NCI-H1105 treated with DMSO at 0.1 percent for 48 hours (cell line): Measurements from ENCODE around the gene DOK7.

Experiments used
- DNase-seq: peaks from one replicate; lab custom pipeline; 2025; lab: John Stamatoyannopoulos, UW

DOK7 gene

GRCh38 chr4:3520796-3521600 lies 57.9 kb downstream of the DOK7 start:
- no peak for DNase-seq

DNA sequence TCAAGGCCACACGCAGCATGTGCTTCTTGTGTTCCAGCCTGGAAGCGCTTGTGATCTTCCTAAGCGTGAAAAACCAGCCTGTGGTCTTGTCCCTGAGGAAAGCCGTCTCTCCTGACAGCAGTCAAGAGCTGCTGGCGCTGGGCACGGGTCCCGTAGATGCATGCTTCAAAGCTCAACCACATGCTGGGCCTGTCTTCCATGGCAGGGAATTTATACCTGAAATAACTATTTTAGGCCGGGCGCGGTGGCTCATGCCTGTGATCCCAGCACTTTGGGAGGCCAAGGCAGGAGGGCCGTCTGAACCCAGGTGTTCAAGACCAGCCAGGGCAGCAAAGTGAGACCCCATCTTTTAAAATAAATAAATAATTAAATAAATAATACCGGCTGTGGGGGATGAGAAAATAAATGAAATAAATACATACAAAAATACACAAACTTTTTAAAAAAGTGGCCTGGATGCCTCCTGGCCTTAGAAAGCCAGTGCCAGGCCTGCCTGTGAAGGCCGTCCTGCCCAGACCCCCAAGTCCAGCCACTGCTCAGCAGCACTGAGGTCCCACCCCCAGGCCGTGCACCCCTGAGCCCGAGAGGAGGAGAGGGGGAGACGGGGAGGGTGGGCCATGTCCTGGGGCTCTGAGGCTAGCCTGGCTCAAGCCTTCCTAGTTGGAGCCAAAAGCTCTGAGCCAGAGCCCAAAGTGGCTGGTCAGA lies 58.7 kb downstream of the DOK7 start:
- no peak for DNase-seq

- DNase-seq, result no peak
Observed at GRCh38 chr4:3522326-3522640, 59.2 kb downstream of the DOK7 start.

DNA sequence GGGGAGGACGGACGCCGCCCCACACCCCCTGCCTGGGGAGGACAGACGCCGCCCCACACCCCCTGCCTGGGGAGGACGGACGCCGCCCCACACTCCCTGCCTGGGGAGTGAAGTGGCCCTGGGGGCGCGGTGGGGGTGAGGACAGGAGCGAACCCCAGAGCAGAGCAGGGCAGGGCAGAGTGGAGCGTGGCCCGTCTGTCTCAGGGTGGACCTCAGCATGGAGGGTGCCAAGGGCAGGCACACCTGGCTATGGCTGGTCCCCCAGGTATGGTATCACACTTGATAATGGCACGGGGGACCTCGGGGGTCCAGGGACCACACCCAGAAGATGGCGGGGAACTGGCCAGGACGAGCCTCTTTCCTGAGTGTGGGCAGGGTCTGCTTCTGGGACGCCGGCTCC lies 59.5 kb downstream of the DOK7 start:
- DNase-seq, result no peak

DNA sequence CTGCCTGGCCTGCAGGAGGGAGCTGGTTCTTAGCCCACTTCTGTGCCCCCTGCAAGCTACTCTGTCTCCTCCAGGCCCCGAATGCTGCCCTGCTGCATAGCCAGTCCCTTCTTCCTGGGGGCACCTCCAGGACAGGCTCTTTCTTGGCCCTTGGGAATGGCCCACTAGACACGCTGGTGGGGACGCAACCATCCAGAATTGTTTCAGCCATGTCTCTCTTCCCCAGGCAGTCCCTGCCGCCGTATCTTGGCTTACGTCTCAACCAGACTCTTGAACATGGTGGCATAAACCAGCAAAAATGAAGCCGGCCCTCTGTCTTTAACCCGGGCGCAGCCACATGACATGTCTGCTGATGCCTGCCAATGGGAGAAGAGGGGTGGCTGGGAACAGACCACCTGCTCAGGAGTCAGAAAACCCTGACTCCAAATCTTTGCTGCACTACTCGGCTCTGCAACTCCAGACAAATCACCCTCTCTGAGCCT lies 60.1 kb downstream of the DOK7 start:
- DNase-seq, result no peak

DNA sequence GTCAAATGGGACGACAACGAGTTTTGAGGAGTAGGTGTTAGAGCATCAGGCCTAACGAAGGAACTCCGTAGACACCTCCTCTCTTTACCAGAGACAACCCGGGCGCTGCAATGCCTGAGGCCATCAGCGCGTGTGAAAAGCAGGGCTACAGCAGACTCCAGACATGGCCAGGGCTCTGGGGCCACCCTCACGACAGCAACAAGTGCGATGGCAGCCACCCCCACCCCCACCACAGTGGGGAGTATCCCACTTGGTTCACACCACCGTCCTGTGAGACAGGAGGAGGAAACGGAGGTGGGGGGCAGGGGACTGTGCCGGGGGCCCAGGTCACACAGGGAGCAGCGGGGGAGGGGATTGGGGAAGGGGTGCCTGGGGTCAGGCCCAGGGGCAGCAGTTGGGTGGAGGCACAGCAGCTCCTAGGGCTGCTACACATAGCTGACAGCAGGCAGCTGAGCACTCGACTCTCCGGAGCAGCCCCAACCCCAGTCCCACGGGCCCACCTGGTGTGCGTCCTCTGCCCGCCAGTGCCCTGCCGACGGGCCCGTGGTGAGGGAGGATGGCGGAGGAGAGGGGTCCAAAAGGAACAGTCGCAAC lies 60.6 kb downstream of the DOK7 start:
- DNase-seq, result no peak

GRCh38 chr4:3524349-3524748 lies 61.2 kb downstream of the DOK7 start:
- DNase-seq, result no peak

GRCh38 chr4:3524920-3525319 lies 61.8 kb downstream of the DOK7 start:
- DNase-seq, result no peak

DNA sequence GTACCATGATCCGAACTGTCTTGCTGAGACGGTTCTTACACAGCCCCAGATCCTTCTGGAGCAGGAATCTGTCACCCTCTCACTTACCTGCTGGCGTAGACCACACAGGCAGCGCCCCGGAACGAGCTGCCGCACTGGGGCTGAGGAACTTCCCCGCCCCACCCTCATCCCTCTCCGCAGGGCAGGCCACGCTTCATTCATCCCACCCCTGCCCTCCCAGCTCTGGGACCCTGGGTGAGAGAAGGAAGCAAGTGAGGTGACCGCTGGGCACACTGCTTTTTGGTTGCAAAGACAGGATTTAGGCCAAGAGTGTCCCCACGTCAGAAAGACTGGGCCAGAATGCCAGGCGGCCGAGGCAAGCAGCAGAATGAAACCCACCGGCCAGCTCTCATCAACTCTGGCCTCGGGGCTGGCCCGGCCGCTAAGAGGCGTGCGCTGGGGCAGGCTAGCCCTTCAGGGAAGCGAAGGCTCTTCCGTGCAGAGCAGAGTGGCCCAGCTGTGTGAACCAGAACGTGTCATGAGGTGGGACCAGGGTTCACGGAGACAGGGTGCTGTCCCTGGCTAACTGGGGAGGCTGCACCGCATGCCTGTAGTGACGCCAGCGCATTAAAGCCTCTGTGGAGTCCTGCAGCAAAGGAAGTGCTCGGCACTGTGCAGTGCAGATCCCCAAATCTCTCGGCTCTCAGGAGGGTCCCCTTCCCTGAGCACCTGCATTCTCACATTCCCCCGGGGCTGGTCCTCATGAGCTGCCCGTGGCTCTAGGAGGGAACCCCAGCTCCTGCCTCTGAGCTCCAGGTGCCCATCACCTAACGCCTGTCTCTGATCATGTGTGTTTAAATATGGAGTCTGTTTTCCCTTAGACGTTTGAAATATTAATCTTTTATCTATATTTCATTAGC lies 62.7 kb downstream of the DOK7 start:
- DNase-seq, result no peak

DNA sequence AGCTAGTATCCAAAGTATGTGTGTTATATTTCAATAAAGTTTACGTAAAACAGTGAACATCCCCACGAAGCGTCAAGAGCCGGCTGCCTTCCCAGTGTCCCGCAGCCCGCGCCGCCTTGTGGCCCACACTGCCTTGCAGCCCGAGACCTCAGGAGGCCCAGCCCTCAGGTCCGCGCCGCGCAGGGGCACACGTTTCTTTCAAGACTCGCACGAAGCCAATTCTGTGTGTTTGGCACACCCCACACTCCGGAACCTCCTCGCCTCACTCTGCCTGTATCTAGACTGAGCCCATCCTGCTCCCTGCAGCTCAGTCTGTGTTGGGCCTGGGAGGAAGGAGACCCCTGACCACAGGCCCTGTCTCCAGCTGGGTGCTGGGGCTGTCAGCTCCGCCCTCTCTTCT lies 63.4 kb downstream of the DOK7 start:
- DNase-seq, result no peak

- DNase-seq, result no peak
Observed at GRCh38 chr4:3527101-3527913, 64.2 kb downstream of the DOK7 start.

- DNase-seq, result no peak
Observed at GRCh38 chr4:3527914-3528876, 65.1 kb downstream of the DOK7 start.

- no peak for DNase-seq
Observed at GRCh38 chr4:3529363-3529762, 66.3 kb downstream of the DOK7 start.

- no peak for DNase-seq
Observed at GRCh38 chr4:3530051-3530450, 66.9 kb downstream of the DOK7 start.

- no peak for DNase-seq
Observed at GRCh38 chr4:3530663-3531254, 67.7 kb downstream of the DOK7 start.

GRCh38 chr4:3531318-3531878 lies 68.3 kb downstream of the DOK7 start:
- no peak for DNase-seq

GRCh38 chr4:3531879-3532750 lies 69.0 kb downstream of the DOK7 start, which contains the start of gene LRPAP1:
Gene LRPAP1, minus strand, starts transcription at chr4:3532422. Its CDS starts 10 bp downstream, at chr4:3532412.
- peak; percentile 73 for DNase-seq

DNA sequence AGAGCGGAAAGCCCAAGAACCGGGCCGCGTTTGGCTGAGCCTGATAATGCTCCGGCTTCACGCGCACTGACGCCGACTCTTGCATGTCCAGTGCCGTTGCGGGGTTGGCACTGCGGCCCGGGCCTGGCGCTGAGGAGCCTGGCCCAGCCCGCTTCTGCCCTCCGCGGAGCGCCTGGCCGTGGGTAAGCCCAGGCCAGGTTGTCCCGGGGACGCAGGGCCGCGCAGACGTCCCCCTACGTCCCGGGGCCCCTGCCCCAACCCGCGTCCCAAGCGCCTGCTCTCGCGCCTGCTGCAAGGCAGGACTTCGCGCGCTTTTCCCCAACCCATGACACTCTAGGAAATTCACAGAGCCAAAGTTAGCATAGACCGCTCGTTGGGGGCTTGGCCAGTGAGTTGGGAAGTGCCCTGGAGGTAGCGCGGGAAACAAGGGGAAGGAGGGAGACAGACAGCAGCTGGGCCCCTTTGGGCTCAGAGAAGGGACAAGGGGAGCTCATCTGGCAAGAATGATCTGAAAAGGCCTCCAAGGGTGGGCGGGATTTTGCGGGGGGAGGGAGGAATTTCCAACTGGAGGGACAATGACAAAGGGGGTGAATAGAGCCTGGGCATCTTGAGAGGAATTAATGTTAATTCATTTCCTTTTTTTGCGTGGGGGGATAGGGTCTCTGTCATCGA lies 69.8 kb downstream of the DOK7 start:
- no peak for DNase-seq
